ENCODE data around the gene MLKL.

MLKL gene

GRCh38 chr16:74641969-74642368 lies 58.7 kb downstream of the MLKL start:
- Histone ChIP-seq H3K27me3 (replicated peaks; ENCODE audit: control insufficient read depth, insufficient read depth, low read length) (no peaks in the 10 kb centered on the region), H3K4me1 (ENCODE audit: control insufficient read depth, insufficient read depth, low read length) (no peaks in the 10 kb centered on the region), H3K4me3 (ENCODE audit: low read length) (no peak overlapping the region), H3K36me3 (ENCODE audit: control insufficient read depth, insufficient read depth, low read length, severe bottlenecking) (peaks cover 61% of the 10 kb centered on the region), H3K9me3 (ENCODE audit: control insufficient read depth, low read length) (no peaks in the 10 kb centered on the region), H3K9ac (ENCODE audit: low read length) (no peak overlapping the region)
- DNase-seq (ENCODE audit: low read depth): no peak

GRCh38 chr16:74637742-74638453 lies 62.8 kb downstream of the MLKL start:
- no peaks in the 10 kb centered on the region for H3K27me3 ChIP-seq (replicated peaks; ENCODE audit: control insufficient read depth, insufficient read depth, low read length)
- no peaks in the 10 kb centered on the region for H3K4me1 ChIP-seq (ENCODE audit: control insufficient read depth, insufficient read depth, low read length)
- no peak for DNase-seq (ENCODE audit: low read depth)
- no peak overlapping the region for H3K4me3 ChIP-seq (ENCODE audit: low read length)
- no peaks in the 10 kb centered on the region for H3K9me3 ChIP-seq (ENCODE audit: control insufficient read depth, low read length)
- peaks cover 64% of the 10 kb centered on the region for H3K36me3 ChIP-seq (ENCODE audit: control insufficient read depth, insufficient read depth, low read length, severe bottlenecking)
- H3K9ac ChIP-seq (ENCODE audit: low read length): no peak overlapping the region

GRCh38 chr16:74635303-74635702 lies 65.4 kb downstream of the MLKL start:
- H3K36me3 ChIP-seq (ENCODE audit: control insufficient read depth, insufficient read depth, low read length, severe bottlenecking): peaks cover 77% of the 10 kb centered on the region
- H3K9me3 ChIP-seq (ENCODE audit: control insufficient read depth, low read length): no peaks in the 10 kb centered on the region
- H3K27me3 ChIP-seq (replicated peaks; ENCODE audit: control insufficient read depth, insufficient read depth, low read length): no peaks in the 10 kb centered on the region
- H3K4me1 ChIP-seq (ENCODE audit: control insufficient read depth, insufficient read depth, low read length): no peaks in the 10 kb centered on the region
- H3K9ac ChIP-seq (ENCODE audit: low read length): no peak overlapping the region
- DNase-seq (ENCODE audit: low read depth): no peak
- H3K4me3 ChIP-seq (ENCODE audit: low read length): no peak overlapping the region

GRCh38 chr16:74633686-74634085 lies 67.0 kb downstream of the MLKL start:
- H3K4me1 ChIP-seq (ENCODE audit: control insufficient read depth, insufficient read depth, low read length): no peaks in the 10 kb centered on the region
- DNase-seq (ENCODE audit: low read depth): no peak
- H3K27me3 ChIP-seq (replicated peaks; ENCODE audit: control insufficient read depth, insufficient read depth, low read length): no peaks in the 10 kb centered on the region
- peaks cover 85% of the 10 kb centered on the region for H3K36me3 ChIP-seq (ENCODE audit: control insufficient read depth, insufficient read depth, low read length, severe bottlenecking)
- H3K9me3 ChIP-seq (ENCODE audit: control insufficient read depth, low read length): no peaks in the 10 kb centered on the region
- H3K4me3 ChIP-seq (ENCODE audit: low read length): no peak overlapping the region
- no peak overlapping the region for H3K9ac ChIP-seq (ENCODE audit: low read length)

- Histone ChIP-seq H3K9me3 (ENCODE audit: control insufficient read depth, low read length) (no peaks in the 10 kb centered on the region), H3K4me1 (ENCODE audit: control insufficient read depth, insufficient read depth, low read length) (peaks cover 17% of the 10 kb centered on the region), H3K36me3 (ENCODE audit: control insufficient read depth, insufficient read depth, low read length, severe bottlenecking) (peaks cover 92% of the 10 kb centered on the region), H3K9ac (ENCODE audit: low read length) (no peak overlapping the region), H3K27me3 (replicated peaks; ENCODE audit: control insufficient read depth, insufficient read depth, low read length) (no peaks in the 10 kb centered on the region), H3K4me3 (ENCODE audit: low read length) (no peak overlapping the region)
- DNase-seq (ENCODE audit: low read depth): no peak
These were observed 73.0 kb downstream of the MLKL start for GRCh38 chr16:74627506-74628220.

GRCh38 chr16:74626741-74627416 lies 73.8 kb downstream of the MLKL start:
- DNase-seq (ENCODE audit: low read depth): peak; percentile 4
- Histone ChIP-seq H3K27me3 (replicated peaks; ENCODE audit: control insufficient read depth, insufficient read depth, low read length) (no peaks in the 10 kb centered on the region), H3K4me1 (ENCODE audit: control insufficient read depth, insufficient read depth, low read length) (peaks cover 17% of the 10 kb centered on the region), H3K4me3 (ENCODE audit: low read length) (no peak overlapping the region), H3K9me3 (ENCODE audit: control insufficient read depth, low read length) (no peaks in the 10 kb centered on the region), H3K36me3 (ENCODE audit: control insufficient read depth, insufficient read depth, low read length, severe bottlenecking) (peaks cover 92% of the 10 kb centered on the region), H3K9ac (ENCODE audit: low read length) (no peak overlapping the region)

GRCh38 chr16:74625500-74626350 lies 74.9 kb downstream of the MLKL start:
- H3K36me3 ChIP-seq (ENCODE audit: control insufficient read depth, insufficient read depth, low read length, severe bottlenecking): peaks cover 86% of the 10 kb centered on the region
- H3K9ac ChIP-seq (ENCODE audit: low read length): no peak overlapping the region
- DNase-seq (ENCODE audit: low read depth): no peak
- no peaks in the 10 kb centered on the region for H3K27me3 ChIP-seq (replicated peaks; ENCODE audit: control insufficient read depth, insufficient read depth, low read length)
- no peak overlapping the region for H3K4me3 ChIP-seq (ENCODE audit: low read length)
- H3K4me1 ChIP-seq (ENCODE audit: control insufficient read depth, insufficient read depth, low read length): peaks cover 17% of the 10 kb centered on the region
- no peaks in the 10 kb centered on the region for H3K9me3 ChIP-seq (ENCODE audit: control insufficient read depth, low read length)

- H3K4me1 ChIP-seq (ENCODE audit: control insufficient read depth, insufficient read depth, low read length): peaks cover 17% of the 10 kb centered on the region
- H3K27me3 ChIP-seq (replicated peaks; ENCODE audit: control insufficient read depth, insufficient read depth, low read length): no peaks in the 10 kb centered on the region
- peaks cover 68% of the 10 kb centered on the region for H3K36me3 ChIP-seq (ENCODE audit: control insufficient read depth, insufficient read depth, low read length, severe bottlenecking)
- no peak for DNase-seq (ENCODE audit: low read depth)
- H3K4me3 ChIP-seq (ENCODE audit: low read length): no peak overlapping the region
- H3K9ac ChIP-seq (ENCODE audit: low read length): no peak overlapping the region
- H3K9me3 ChIP-seq (ENCODE audit: control insufficient read depth, low read length): no peaks in the 10 kb centered on the region
These were observed 76.8 kb downstream of the MLKL start for GRCh38 chr16:74623839-74624235.

GRCh38 chr16:74623214-74623838 lies 77.3 kb downstream of the MLKL start:
- H3K36me3 ChIP-seq (ENCODE audit: control insufficient read depth, insufficient read depth, low read length, severe bottlenecking): peaks cover 62% of the 10 kb centered on the region

GRCh38 chr16:74622005-74622404 lies 78.7 kb downstream of the MLKL start:
- Histone ChIP-seq H3K9me3 (ENCODE audit: control insufficient read depth, low read length) (no peaks in the 10 kb centered on the region), H3K4me3 (ENCODE audit: low read length) (no peak overlapping the region), H3K36me3 (ENCODE audit: control insufficient read depth, insufficient read depth, low read length, severe bottlenecking) (peaks cover 54% of the 10 kb centered on the region), H3K9ac (ENCODE audit: low read length) (no peak overlapping the region), H3K27me3 (replicated peaks; ENCODE audit: control insufficient read depth, insufficient read depth, low read length) (no peaks in the 10 kb centered on the region), H3K4me1 (ENCODE audit: control insufficient read depth, insufficient read depth, low read length) (peaks cover 6% of the 10 kb centered on the region)
- DNase-seq (ENCODE audit: low read depth): no peak

More at GRCh38 chr16:74623214-74623838, 77.3 kb downstream of the MLKL start:
- Histone ChIP-seq H3K4me1 (ENCODE audit: control insufficient read depth, insufficient read depth, low read length) (peaks cover 17% of the 10 kb centered on the region), H3K4me3 (ENCODE audit: low read length) (no peak overlapping the region), H3K9ac (ENCODE audit: low read length) (no peak overlapping the region), H3K27me3 (replicated peaks; ENCODE audit: control insufficient read depth, insufficient read depth, low read length) (no peaks in the 10 kb centered on the region), H3K9me3 (ENCODE audit: control insufficient read depth, low read length) (no peaks in the 10 kb centered on the region)
- DNase-seq (ENCODE audit: low read depth): peak; percentile 81
